ENCODE data around the gene GPR151. TPM values are rescaled to one million over a fixed set of nuclear protein-coding genes. Genes with fewer than 3 reads are reported as not detected.

GPR151 gene
- total RNA-seq, 1 donor from 2014 or later: not detected

DNA sequence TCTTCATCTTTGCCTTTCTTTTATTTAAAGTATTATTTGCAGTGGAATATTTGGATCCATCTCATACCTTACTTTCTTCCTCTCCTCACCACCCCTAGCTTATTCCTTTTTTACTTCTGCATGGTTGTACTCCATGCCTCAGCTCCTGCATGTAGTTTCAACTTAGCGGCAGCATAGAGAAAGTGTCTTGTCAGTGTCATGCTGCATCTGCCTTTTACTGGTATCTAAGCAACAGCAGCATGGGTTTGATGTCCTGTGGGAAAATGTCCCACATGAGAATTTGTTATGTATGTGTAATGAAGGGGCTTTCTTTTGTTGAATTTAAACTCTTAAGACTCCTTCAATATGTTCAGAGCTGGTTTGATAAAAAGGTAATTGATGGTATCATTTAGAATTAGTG is 48.2 kb downstream of the GPR151 start:
- Mint-ChIP-seq H3K4me3 (ENCODE audit: unreplicated experiment) (peak overlapping the region; percentile 84), H3K36me3 (ENCODE audit: unreplicated experiment) (no peaks in the 10 kb centered on the region)

GRCh38 chr5:146466521-146467349 is 49.3 kb downstream of the GPR151 start:
- Mint-ChIP-seq H3K36me3 (ENCODE audit: unreplicated experiment) (no peaks in the 10 kb centered on the region), H3K27ac (ENCODE audit: unreplicated experiment) (no peak overlapping the region)

More for the DNA sequence above, 48.2 kb downstream of the GPR151 start:
- H3K4me1 Mint-ChIP-seq (ENCODE audit: low read depth, unreplicated experiment): peaks cover 9% of the 10 kb centered on the region
- H3K9me3 Mint-ChIP-seq (ENCODE audit: unreplicated experiment): no peaks in the 10 kb centered on the region
- TF ChIP-seq, protein P1, sequence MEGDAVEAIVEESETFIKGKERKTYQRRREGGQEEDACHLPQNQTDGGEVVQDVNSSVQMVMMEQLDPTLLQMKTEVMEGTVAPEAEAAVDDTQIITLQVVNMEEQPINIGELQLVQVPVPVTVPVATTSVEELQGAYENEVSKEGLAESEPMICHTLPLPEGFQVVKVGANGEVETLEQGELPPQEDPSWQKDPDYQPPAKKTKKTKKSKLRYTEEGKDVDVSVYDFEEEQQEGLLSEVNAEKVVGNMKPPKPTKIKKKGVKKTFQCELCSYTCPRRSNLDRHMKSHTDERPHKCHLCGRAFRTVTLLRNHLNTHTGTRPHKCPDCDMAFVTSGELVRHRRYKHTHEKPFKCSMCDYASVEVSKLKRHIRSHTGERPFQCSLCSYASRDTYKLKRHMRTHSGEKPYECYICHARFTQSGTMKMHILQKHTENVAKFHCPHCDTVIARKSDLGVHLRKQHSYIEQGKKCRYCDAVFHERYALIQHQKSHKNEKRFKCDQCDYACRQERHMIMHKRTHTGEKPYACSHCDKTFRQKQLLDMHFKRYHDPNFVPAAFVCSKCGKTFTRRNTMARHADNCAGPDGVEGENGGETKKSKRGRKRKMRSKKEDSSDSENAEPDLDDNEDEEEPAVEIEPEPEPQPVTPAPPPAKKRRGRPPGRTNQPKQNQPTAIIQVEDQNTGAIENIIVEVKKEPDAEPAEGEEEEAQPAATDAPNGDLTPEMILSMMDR (IDR thresholded peaks at IDR 0.05; ENCODE audit: partially characterized antibody, unreplicated experiment): no peak
- DNase-seq: no peak
- no peaks in the 10 kb centered on the region for H3K27me3 Mint-ChIP-seq (ENCODE audit: unreplicated experiment)
- peak overlapping the region; percentile 93 for H3K27ac Mint-ChIP-seq (ENCODE audit: unreplicated experiment)

DNA sequence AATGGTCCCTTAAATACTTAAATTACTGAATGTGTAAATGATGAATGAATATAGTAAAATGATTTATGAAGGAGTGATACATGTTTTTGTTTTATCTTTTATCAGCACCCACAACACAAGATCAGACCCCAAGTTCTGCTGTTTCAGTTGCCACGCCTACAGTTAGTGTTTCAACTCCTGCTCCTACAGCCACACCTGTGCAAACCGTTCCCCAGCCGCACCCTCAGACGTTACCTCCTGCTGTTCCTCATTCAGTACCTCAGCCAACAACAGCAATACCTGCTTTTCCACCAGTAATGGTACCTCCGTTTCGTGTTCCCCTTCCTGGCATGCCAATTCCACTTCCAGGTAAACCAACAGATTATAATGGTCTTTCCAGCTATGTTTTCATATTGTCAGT is 52.5 kb downstream of the GPR151 start:
- H3K4me1 Mint-ChIP-seq (ENCODE audit: low read depth, unreplicated experiment): peaks cover 9% of the 10 kb centered on the region
- H3K27ac Mint-ChIP-seq (ENCODE audit: unreplicated experiment): no peak overlapping the region
- TF ChIP-seq, protein P1 (IDR thresholded peaks at IDR 0.05; ENCODE audit: partially characterized antibody, unreplicated experiment): no peak
- H3K9me3 Mint-ChIP-seq (ENCODE audit: unreplicated experiment): no peaks in the 10 kb centered on the region
- DNase-seq: no peak
- no peaks in the 10 kb centered on the region for H3K27me3 Mint-ChIP-seq (ENCODE audit: unreplicated experiment)
- H3K36me3 Mint-ChIP-seq (ENCODE audit: unreplicated experiment): no peaks in the 10 kb centered on the region
- no peak overlapping the region for H3K4me3 Mint-ChIP-seq (ENCODE audit: unreplicated experiment)

More at GRCh38 chr5:146466521-146467349, 49.3 kb downstream of the GPR151 start:
- no peaks in the 10 kb centered on the region for H3K27me3 Mint-ChIP-seq (ENCODE audit: unreplicated experiment)
- TF ChIP-seq, protein P1 (IDR thresholded peaks at IDR 0.05; ENCODE audit: partially characterized antibody, unreplicated experiment): peak; percentile 29
- no peak for DNase-seq
- no peaks in the 10 kb centered on the region for H3K9me3 Mint-ChIP-seq (ENCODE audit: unreplicated experiment)
- H3K4me1 Mint-ChIP-seq (ENCODE audit: low read depth, unreplicated experiment): peaks cover 9% of the 10 kb centered on the region
- H3K4me3 Mint-ChIP-seq (ENCODE audit: unreplicated experiment): no peak overlapping the region

Other genes with a start within 250 kb of the GPR151 start
- gene POU4F3, start 177.4 kb downstream of the GPR151 start, total RNA-seq (ENCODE audit: unreplicated experiment): 9.5 TPM
- gene TCERG1, start 68.9 kb downstream of the GPR151 start, total RNA-seq (ENCODE audit: unreplicated experiment): 122 TPM

Data from glutamatergic neuron (in vitro differentiated cells).